Articular chondrocyte of knee joint (primary cell): ENCODE measurements around the gene NHERF1. TPM values are rescaled to one million over a fixed set of nuclear protein-coding genes. Genes with fewer than 3 reads are reported as not detected.

Experiments
- total RNA-seq: library from RNA; depleted of rRNA; stranded (reverse); fragments of >200 nt; gene quantifications from 2 replicates; pipeline ENCODE4 v1.2.3, GENCODE V29; 2012

The NHERF1 gene
- total RNA-seq, result 82.6 and 97.3 TPM in 2 replicates

DNA sequence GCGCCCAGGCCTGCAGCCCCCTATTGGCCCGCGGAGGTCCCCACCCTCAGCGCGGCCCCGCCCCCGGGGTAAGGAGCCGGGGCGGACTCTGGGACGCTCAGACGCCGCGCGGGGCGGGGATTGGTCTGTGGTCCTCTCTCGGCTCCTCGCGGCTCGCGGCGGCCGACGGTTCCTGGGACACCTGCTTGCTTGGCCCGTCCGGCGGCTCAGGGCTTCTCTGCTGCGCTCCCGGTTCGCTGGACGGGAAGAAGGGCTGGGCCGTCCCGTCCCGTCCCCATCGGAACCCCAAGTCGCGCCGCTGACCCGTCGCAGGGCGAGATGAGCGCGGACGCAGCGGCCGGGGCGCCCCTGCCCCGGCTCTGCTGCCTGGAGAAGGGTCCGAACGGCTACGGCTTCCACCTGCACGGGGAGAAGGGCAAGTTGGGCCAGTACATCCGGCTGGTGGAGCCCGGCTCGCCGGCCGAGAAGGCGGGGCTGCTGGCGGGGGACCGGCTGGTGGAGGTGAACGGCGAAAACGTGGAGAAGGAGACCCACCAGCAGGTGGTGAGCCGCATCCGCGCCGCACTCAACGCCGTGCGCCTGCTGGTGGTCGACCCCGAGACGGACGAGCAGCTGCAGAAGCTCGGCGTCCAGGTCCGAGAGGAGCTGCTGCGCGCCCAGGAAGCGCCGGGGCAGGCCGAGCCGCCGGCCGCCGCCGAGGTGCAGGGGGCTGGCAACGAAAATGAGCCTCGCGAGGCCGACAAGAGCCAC, at the start of gene NHERF1:
Gene NHERF1 (plus strand): TSS at position 100 of the 750 bp plus-strand sequence. CDS start 219 bp downstream, at position 319.

DNA sequence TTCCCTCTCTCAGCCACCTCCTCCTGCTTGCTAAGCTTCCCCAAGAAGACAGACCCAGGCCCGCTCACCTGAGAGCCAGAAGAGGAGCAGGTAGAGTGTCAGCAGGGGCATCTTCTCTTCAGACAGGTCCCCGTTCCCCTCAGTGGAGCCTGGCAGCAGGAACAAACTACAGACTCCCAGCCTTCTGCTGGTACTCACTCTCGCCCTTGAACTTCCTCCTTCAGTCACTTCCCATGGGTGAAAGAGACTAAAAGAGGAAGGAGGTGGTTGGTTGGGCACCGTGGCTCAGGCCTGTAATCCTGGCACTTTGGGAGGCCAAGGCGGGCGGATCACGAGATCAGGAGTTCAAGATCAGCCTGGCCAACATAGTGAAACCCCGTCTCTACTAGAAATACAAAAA, 35.7 kb upstream of the NHERF1 start, which contains the start of gene CD300LF:
Gene CD300LF (minus strand): TSS at position 168 of the 400 bp plus-strand sequence. CDS start 57 bp downstream, at position 111.

DNA sequence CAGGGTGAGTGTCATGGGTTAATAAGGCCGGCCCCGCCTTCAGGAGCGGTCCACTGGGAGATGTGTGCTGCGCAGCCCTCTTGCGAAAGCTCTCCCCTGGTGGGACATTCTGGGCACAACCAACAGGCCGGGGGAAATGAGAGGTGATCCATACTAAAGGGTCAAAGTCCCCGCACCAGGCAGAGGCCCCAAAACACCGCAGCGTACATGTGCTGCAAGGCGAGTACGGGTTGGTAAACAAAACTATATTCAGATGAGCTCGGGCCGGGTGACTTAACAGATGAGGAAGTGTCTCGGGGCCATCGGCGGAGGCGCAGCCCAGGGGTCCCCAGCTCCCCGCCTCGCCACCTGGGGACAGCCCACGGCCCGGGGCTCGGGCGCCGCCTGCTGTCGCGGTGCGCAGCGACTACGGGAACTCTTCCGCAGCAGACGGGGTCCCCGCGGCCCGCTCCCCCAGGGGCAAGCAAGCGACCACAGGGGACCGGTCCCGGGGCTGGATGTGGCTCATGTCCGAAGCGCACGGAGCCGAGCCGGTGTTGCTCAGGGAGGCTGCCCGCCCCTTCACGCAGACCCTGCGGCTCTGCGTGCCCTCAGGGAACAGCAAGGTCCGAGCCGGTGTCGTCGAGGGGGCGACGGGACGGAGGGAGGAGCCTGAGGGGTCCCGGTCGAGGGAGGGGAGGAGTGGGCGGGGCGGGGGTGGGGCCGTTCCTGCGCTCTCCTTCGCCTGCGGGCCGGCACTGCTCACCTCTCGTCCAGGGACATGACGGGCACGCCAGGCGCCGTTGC, 11.7 kb upstream of the NHERF1 start, which contains the start of gene RAB37:
Gene RAB37 (plus strand): TSS at position 744 of the 786 bp plus-strand sequence. CDS start 17 bp downstream, at position 761.

DNA sequence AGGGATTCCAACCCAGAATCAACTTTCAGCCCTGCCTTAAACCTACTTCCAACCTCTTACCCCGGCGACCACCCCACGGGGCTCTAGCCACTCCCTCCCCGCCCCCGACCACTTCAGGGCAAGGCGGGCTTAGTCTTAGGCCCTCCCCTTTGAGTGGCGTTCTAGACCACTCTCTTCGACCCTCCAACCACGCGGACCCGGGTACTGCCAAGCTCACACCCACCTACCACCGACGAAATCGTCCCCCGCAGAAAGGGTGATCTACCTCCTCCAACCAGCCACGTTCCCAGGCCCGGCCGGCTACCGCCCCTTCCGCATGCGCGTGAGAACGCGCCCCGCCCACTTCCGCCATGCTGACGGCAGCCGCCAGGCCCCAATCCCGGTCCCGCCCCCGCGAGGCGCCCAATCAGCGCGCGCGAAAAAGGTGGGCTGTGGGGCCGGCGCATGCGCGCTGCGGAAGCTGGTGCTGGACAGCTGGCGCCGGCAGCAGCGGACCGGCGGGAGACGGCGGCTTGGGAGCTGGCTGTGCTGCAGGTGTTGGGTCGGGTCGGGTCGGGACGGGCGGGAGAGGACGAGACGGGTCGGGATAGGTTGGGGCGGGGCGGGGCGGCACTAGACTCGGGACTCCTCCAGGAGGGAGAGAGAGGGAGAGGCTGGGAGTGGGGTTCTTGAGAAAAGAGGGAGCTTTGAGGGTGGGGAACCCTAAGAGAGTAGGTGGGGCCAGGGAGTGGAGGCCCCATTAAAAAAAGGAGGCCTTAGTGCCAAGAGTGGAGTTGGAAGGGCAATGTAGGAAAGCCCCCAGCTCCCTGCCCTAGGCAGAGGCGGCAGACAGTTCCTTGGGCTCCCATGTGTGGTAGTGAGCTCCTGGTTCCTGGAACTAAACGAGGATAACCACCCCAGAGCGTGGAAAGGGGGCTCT, 27.9 kb downstream of the NHERF1 start, which contains the start of gene NAT9:
Gene NAT9 (minus strand): TSS at position 302 of the 919 bp plus-strand sequence. CDS start 647 bp downstream, outside the sequence.

Other genes starting within 250 kb of the NHERF1 start
- gene CD300LB, start 217.2 kb upstream of the NHERF1 start, total RNA-seq, result not detected in 2 replicates
- gene CD300C, start 202.5 kb upstream of the NHERF1 start, total RNA-seq, result 0.91 and 1.1 TPM in 2 replicates
- not detected in 2 replicates for gene CD300H, start 181.1 kb upstream of the NHERF1 start, total RNA-seq
- not detected in 2 replicates for gene CD300LD, start 156.3 kb upstream of the NHERF1 start, total RNA-seq
- under 0.01 TPM in 1 of 2 replicates, not detected in the other for gene CD300E, start 124.9 kb upstream of the NHERF1 start, total RNA-seq
- gene CD300LF, start 35.7 kb upstream of the NHERF1 start, total RNA-seq, result not detected in 2 replicates
- gene RAB37, start 11.4 kb upstream of the NHERF1 start, total RNA-seq, result 1.0 and 1.3 TPM in 2 replicates
- gene NAT9, start 27.7 kb downstream of the NHERF1 start, total RNA-seq, result 20.0 and 27.4 TPM in 2 replicates
- under 0.01 and 0.11 TPM in 2 replicates for gene GRIN2C, start 111.3 kb downstream of the NHERF1 start, total RNA-seq
- 8.5 and 14.3 TPM in 2 replicates for gene FDXR, start 124.4 kb downstream of the NHERF1 start, total RNA-seq
- gene FADS6, start 145.0 kb downstream of the NHERF1 start, total RNA-seq, result not detected in 2 replicates
- gene USH1G, start 174.6 kb downstream of the NHERF1 start, total RNA-seq, result not detected in 2 replicates
- not detected in 2 replicates for gene OTOP2, start 175.6 kb downstream of the NHERF1 start, total RNA-seq
- gene OTOP3, start 187.3 kb downstream of the NHERF1 start, total RNA-seq, result not detected in 2 replicates
- gene HID1, start 224.1 kb downstream of the NHERF1 start, total RNA-seq, result 0.32 TPM in 1 of 2 replicates, not detected in the other
- gene CDR2L, start 239.0 kb downstream of the NHERF1 start, total RNA-seq, result 15.2 and 15.7 TPM in 2 replicates